B cell (primary cell): ENCODE results near the gene BCAN. TPM values are rescaled to one million over a fixed set of nuclear protein-coding genes. Genes with fewer than 3 reads are reported as not detected.
A peak's percentile ranks its signal among the peaks of the same experiment; 100 is the strongest.

Source experiments
- ATAC-seq: fragments of 200-7000 bp; cut with Tn5 transposase; one replicate; pipeline ENCODE4 v1.10.0; 2021; ENCODE audit warnings: low read depth, mild to moderate bottlenecking, moderate number of reproducible peaks, moderate library complexity
- CTCF ChIA-PET: fragments of 350-600 bp; sonication (Branson Sonifier 250); formaldehyde crosslinking; loops from one replicate; lab custom pipeline; 2021; ENCODE audit warnings: antibody characterized with exemption, inconsistent platforms; lab: Charles Lee
- POLR2A ChIA-PET: fragments of 350-600 bp; sonication (Branson Sonifier 250); formaldehyde crosslinking; loops from one replicate; lab custom pipeline; 2021; ENCODE audit warnings: antibody characterized with exemption; lab: Charles Lee
- DNase-seq: peaks from one replicate; pipeline ENCODE4 v3.0.0; 2013
- H2AFZ ChIP-seq: 2 replicates; pipeline ENCODE4 v1.6.1; 2012; ENCODE audit warnings: mild to moderate bottlenecking, low read depth, low read length; ENCODE audit not compliant: insufficient read depth, poor library complexity, severe bottlenecking
- H3K27ac ChIP-seq, 2 donors: 1 replicate in 1 of 2; 2 replicates in 1 of 2; pipeline ENCODE4 v1.5.1; 2012 to 2013; ENCODE audit warnings: low read length in 2 of 2, mild to moderate bottlenecking in 2 of 2, moderate library complexity in 1 of 2
- H3K27me3 ChIP-seq, 4 experiments: fragments of 200-600 bp in 1 of 4; sonication (generic) in 1 of 4; replicated peaks in 1 of 4; 1 replicate in 2 of 4; 2 replicates in 2 of 4; pipeline versions ENCODE4 v1.6.1 to v1.7.0; 2013 to 2016; ENCODE audit warnings: low read length in 3 of 4, mild to moderate bottlenecking in 2 of 4, mixed read lengths in 1 of 4, moderate library complexity in 1 of 4; ENCODE audit not compliant: insufficient read depth in 4 of 4, control insufficient read depth in 3 of 4; ENCODE audit errors: control extremely low read depth in 1 of 4
- H3K36me3 ChIP-seq, 2 experiments: replicated peaks in 1 of 2; 1 replicate in 1 of 2; 2 replicates in 1 of 2; pipeline versions ENCODE4 v1.6.1 to v1.7.1; 2013; ENCODE audit warnings: low read length in 1 of 2; ENCODE audit not compliant: insufficient read depth in 2 of 2, control insufficient read depth in 1 of 2; ENCODE audit errors: control extremely low read depth in 1 of 2, extremely low read depth in 1 of 2
- H3K4me1 ChIP-seq, 2 donors: fragments of 200-600 bp in 1 of 2; sonication (generic) in 1 of 2; 1 replicate in 1 of 2; 2 replicates in 1 of 2; pipeline versions ENCODE4 v1.5.1 to v1.6.1; 2013 to 2017; ENCODE audit warnings: low read length in 2 of 2; ENCODE audit not compliant: control insufficient read depth in 2 of 2, insufficient read depth in 2 of 2
- H3K4me2 ChIP-seq: replicated peaks from 2 replicates; pipeline ENCODE3; 2012; ENCODE audit warnings: mild to moderate bottlenecking, low read depth, low read length; ENCODE audit not compliant: poor library complexity, severe bottlenecking
- H3K4me3 ChIP-seq, 5 experiments: fragments of 200-600 bp in 1 of 5; sonication (generic) in 1 of 5; 1 replicate in 3 of 5; 2 replicates in 2 of 5; pipeline versions ENCODE4 v1.5.1 to v1.7.0; 2011 to 2016; ENCODE audit warnings: low read length in 4 of 5, mild to moderate bottlenecking in 4 of 5, low read depth in 2 of 5, control low read depth in 1 of 5, moderate library complexity in 1 of 5; ENCODE audit not compliant: insufficient read depth in 1 of 5; ENCODE audit errors: control extremely low read depth in 1 of 5, extremely low read depth in 1 of 5
- H3K79me2 ChIP-seq: fragments of 200-600 bp; sonication (generic); one replicate; pipeline ENCODE4 v1.6.0; 2016; ENCODE audit warnings: low read length; ENCODE audit not compliant: control insufficient read depth, insufficient read depth
- H3K9ac ChIP-seq: fragments of 200-600 bp; sonication (generic); 2 replicates; pipeline ENCODE4 v1.6.1; 2017; ENCODE audit warnings: mild to moderate bottlenecking, low read length, moderate library complexity
- H3K9me3 ChIP-seq, 3 donors: one replicate each; pipeline versions ENCODE4 v1.6.1 to v1.7.1; 2013; ENCODE audit warnings: low read length in 2 of 3; ENCODE audit not compliant: control insufficient read depth in 2 of 3, insufficient read depth in 1 of 3; ENCODE audit errors: control extremely low read depth in 1 of 3
- H4K20me1 ChIP-seq: 2 replicates; pipeline ENCODE4 v1.6.0; 2012; ENCODE audit warnings: mild to moderate bottlenecking, low read length; ENCODE audit not compliant: insufficient read depth, control insufficient read depth, poor library complexity, severe bottlenecking
- H3K27ac Mint-ChIP-seq: one replicate; pipeline ENCODE4 v1.8.0; 2021; ENCODE audit warnings: mixed read lengths
- H3K27me3 Mint-ChIP-seq: one replicate; pipeline ENCODE4 v1.8.0; 2021; ENCODE audit warnings: mixed read lengths
- H3K4me1 Mint-ChIP-seq: one replicate; pipeline ENCODE4 v1.8.0; 2021; ENCODE audit warnings: mixed read lengths
- H3K4me3 Mint-ChIP-seq: one replicate; pipeline ENCODE4 v1.8.0; 2021; ENCODE audit warnings: mixed read lengths
- H3K9me3 Mint-ChIP-seq: one replicate; pipeline ENCODE4 v1.8.0; 2022; ENCODE audit warnings: mixed read lengths; ENCODE audit not compliant: insufficient read depth
- CTCF ChIP-seq: fragments of 200-600 bp; IDR thresholded peaks from one replicate; pipeline ENCODE4 v1.8.0; 2022; ENCODE audit warnings: antibody characterized with exemption, mild to moderate bottlenecking
- EZH2 ChIP-seq: IDR thresholded peaks from 2 replicates; pipeline ENCODE4 v1.6.1; 2012; ENCODE audit warnings: borderline replicate concordance, low read depth, mild to moderate bottlenecking, moderate library complexity, low read length; ENCODE audit not compliant: insufficient read depth, poor library complexity, severe bottlenecking
- WGBS: methylation state at CpG from one replicate; pipeline ENCODE4 v1.1.5; 2013; ENCODE audit warnings: missing lambda C conversion rate; ENCODE audit not compliant: insufficient coverage; 5-methylcytosine and 5-hydroxymethylcytosine counted together
- intact Hi-C: fragments of 100-400 bp; cut with micrococcal nuclease; formaldehyde crosslinking; loops from one replicate; pipeline ENCODE4 v1.10.0; 2022
- polyA plus RNA-seq: library from polyadenylated mRNA; depleted of rRNA; stranded (reverse); fragments of >200 nt; gene quantifications from 2 replicates; pipeline ENCODE4 v1.2.3, GENCODE V29; 2012
- total RNA-seq, 2 donors: library from RNA; stranded (reverse); fragments of 120-200 nt in 1 of 2; gene quantifications; 1 replicate in 1 of 2; 2 replicates in 1 of 2; pipeline versions ENCODE4 v1.2.3 to v1.2.4, GENCODE V29; 2013 to 2022

The BCAN gene
- total and polyA plus RNA-seq, 2 donors (not counting 1 experiment from before 2014, with no cell fraction given) = not detected

DNA sequence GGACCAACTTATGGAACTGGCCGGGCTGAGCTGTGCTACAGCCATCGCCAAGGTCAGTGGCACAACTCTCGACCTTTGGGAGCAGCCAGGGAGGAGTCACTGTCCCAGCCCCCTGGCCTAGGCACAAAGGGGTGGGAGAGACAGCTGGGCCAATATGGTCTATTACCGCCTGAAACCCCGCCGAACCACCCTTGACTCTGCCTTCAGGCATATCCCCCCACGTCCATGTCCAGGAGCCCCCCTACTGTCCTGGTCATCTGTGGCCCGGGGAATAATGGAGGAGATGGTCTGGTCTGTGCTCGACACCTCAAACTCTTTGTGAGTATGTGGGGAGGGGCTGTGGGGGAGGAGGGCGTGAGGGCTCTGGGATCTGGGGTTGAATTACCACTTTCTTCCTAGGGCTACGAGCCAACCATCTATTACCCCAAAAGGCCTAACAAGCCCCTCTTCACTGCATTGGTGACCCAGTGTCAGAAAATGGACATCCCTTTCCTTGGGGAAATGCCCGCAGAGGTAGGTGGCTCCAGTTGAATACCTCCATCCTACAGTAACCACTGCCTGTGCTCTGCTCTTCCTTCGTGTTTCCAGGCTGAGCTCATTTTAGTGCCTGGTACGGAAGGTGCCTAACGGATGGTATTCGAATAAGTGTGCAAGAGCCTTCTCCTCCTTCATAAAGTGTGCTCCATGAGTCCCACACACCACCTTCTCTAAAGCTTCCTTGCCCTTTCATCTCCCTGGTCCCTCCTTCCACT lies 49.6 kb upstream of the BCAN start:
- Histone ChIP-seq H4K20me1 (peaks cover 8% of the 10 kb centered on the region), H3K27me3 (no peaks in the 10 kb centered on the region), H3K36me3 (peaks cover 0 to 32% of the 10 kb centered on the region in 2 experiments), H3K4me3 (peak overlapping the region; percentile 39 to 77 (median 69)), H3K4me1 (peaks cover 18 to 22% of the 10 kb centered on the region in 2 donors), H3K27ac (peak overlapping the region; percentile 42 to 88), H2AFZ (peak overlapping the region; percentile 94), H3K9me3 (no peaks in the 10 kb centered on the region), H3K9ac (peak overlapping the region; percentile 81), H3K4me2 (peak overlapping the region; percentile 98), H3K79me2 (peaks cover 10% of the 10 kb centered on the region)
- ATAC-seq (no peak), DNase-seq (no peak)
- Mint-ChIP-seq H3K27ac (peak overlapping the region; percentile 87), H3K4me3 (peak overlapping the region; percentile 93), H3K4me1 (peaks cover 25% of the 10 kb centered on the region), H3K9me3 (no peaks in the 10 kb centered on the region), H3K27me3 (no peaks in the 10 kb centered on the region)
- intact Hi-C loops = no loop called here
- WGBS = 53% methylated on average over 8 of the region's 16 CpGs
- TF ChIP-seq CTCF (no peak), EZH2 (no peak)
- ChIA-PET POLR2A (interaction anchor here (1.0 to 2.1 kb wide), 9 partner anchors 9 to 135 kb away, joined by 3 to 12 read pairs (median 7); partner anchors contain the start of genes GPATCH4 and MEF2D), CTCF (interaction anchor here (0.8 to 10.9 kb wide), 13 partner anchors 10 to 206 kb away, joined by 3 to 80 read pairs (median 6); partner anchors contain the start of genes GPATCH4, HAPLN2 and MEF2D)
